Non-pigmented ciliary epithelial cell (primary cell): Measurements from ENCODE around the gene ABLIM1.

Source experiments
- DNase-seq: peaks from one replicate; pipeline ENCODE4 v3.0.0-alpha.2; 2010; ENCODE audit warnings: low read depth

Gene ABLIM1

DNA sequence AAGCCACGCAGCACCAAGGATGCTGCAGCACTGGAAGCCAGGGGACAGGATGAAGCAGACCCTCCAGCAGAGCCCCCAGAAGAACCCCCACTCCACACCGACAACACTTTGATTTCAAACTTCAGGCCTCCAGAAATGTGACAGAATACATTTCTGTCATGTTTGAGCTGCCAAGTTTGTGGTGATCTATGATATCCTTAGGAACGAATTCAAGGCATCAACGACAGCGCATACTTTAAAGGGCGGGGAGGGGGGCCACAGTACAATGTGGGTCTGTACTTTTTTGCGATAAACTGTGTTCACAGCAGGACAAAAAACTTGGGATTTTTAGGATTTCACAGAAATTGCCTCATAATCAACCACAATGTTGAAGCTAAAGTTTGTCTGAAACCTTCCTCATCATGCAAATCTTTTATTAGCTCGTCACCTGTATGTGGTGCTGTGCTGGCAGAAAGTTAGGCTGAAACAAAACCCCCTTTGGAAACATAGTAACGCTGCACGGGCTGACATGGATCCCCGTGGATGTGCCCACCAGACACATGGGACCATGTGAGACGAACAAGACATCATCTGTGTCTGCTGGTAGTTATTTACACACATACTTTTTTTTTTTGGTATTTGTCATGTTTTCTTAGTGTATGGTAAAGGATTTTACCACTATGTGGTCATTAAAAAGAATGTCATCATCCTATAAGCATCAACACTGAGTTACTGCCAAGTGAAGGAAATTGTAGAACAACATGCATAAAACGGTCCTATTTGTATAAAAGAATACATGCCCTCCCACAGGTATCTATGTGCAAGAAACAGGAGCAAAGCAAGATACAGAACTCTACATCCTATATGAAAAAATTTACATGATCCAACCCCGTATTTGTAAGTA is 140.5 kb downstream of the ABLIM1 start:
- no peak for DNase-seq

DNA sequence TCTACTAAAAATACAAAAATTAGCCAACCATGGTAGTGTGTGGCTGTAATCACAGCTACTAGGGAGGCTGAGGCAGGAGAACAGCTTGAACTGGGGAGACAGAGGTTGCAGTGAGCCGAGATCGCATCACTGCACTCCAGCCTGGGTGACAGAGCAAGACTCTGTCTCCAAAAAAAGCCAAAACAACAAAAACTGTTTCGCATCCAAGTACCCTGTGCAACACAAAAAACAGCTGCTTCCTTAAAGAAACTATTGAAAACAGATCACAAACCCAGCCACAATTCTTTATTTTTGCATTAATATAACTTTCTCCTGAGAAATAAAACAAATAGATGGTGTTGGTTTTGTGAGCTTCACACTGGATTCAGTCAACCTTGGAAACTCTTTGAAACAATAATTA is 141.7 kb downstream of the ABLIM1 start:
- no peak for DNase-seq

DNA sequence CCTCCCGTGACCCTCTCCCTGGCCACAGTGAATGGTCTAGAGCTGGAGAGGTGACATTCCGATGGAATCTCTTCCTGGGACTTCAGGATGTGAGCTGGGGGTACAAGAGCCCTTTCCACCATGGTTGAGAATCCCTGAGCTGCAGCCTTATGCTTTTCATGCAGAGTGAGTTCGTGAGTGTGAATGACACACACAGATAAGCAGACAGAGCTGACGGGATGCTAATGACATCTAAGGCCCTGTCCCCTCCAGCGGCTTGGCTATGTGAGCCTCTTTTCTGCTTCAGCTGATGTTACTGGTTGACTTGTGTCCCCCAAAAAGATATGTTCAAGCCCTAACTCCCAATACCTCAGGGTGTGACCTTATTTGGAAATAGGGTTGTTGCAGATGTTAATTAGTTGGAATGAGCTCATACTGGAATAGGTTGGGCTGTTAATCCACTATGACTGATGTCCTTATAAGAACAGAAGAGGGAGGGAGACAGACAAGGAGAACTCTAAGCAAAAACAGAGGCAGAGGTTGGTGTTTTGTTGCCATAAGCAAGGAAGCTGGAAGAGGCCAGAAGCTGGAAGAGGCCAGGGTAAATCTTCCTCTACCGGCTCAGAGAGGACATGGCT is 142.7 kb downstream of the ABLIM1 start:
- DNase-seq = no peak

DNA sequence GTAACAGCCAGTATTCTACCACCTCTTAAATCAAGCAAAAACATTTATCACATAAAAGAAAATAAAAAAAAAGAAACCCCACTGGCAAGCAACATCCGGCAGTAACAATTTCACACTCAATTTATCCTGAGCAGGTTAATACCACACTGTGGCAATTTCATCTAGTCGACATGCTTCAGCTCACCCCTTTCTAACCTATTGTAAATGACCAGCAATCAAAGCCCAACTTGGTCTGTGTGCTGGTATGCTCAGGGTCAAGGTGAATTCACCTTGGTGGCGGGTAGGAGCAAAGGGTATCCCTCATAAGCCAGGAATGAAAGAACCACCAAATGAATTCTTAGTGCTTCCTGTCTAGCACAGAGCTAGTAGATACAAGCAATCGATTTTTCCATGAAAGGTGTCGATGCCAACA is 144.7 kb downstream of the ABLIM1 start:
- DNase-seq = no peak

DNA sequence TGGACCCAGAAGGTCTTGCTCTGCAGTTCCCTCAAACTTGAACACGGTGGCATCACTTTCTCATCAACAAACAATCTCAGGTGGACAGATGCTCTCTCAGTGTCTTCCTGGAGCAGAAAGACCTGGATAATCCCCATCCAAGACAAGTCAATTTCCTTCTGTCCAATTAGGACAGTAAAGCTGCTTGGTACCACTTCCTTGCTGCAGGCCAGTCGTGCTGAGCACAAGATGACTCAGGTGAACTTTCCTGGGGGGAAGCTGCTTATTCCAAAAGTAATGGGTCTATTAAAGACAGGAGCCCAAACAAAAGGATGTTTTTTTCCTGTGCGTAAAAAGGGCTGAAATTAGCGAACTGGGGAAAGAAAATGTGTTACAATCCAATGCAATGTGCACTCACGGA is 146.2 kb downstream of the ABLIM1 start:
- DNase-seq = no peak

DNA sequence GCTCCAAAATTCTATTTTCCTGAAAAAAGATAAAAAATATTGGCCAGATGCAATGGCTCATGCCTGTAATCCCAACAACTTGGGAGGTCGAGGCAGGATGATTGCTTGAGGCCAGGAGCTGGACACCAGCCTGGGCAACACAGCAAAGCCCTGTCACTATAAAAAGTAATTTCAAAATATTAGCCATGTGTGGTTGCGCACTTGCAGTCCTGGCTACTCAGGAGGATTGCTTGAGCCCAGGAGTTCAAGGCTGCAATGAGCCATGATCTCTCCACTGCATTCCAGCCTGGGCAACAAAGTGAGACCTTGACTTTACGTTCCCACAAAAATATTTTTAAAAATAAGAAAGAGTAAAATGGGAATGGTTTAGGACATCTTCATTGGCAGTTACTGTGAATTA is 149.7 kb downstream of the ABLIM1 start:
- no peak for DNase-seq

DNA sequence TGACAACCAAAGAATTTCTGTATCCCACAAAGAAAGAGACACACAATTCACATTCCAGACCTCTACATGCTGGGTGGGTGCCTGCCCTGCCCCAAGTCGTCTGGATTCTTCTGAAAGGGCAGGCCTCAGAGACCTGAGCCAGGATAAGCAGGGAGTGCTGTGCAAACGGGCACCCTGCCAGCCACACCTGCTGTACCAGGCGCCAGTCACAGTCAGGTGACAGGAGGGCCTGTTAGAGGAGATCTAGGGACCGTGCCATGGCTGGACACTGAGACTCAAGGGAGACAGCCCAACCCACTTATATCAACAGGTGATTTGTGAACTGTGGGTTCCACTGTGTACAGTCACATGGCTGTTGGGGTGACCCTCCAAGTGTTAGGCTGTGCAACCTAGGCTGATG is 150.6 kb downstream of the ABLIM1 start:
- no peak for DNase-seq

DNA sequence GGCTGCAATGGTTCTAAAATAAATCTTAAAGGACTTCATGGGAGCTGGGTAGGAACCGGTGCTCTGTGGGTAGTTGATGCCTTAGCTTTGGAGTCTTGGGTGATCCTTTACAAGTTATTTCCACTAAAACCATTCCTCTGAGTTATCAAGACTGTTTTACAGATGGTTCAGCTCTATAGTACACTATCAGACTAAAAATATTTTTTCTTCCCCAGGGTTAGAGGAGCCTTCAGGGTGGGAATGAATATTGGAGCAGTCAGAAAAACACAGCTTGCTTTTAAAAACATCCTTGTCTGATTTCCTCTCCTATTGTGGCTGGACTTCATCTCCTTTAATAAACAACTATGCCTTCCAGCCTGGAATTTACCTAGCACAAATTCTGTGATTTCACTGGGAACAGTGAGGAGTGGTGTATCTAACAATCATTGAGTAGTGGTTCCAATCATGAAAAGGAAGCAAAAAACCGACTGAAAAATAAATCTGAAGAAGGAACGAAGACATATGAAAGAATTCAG is 151.1 kb downstream of the ABLIM1 start:
- DNase-seq = no peak

DNA sequence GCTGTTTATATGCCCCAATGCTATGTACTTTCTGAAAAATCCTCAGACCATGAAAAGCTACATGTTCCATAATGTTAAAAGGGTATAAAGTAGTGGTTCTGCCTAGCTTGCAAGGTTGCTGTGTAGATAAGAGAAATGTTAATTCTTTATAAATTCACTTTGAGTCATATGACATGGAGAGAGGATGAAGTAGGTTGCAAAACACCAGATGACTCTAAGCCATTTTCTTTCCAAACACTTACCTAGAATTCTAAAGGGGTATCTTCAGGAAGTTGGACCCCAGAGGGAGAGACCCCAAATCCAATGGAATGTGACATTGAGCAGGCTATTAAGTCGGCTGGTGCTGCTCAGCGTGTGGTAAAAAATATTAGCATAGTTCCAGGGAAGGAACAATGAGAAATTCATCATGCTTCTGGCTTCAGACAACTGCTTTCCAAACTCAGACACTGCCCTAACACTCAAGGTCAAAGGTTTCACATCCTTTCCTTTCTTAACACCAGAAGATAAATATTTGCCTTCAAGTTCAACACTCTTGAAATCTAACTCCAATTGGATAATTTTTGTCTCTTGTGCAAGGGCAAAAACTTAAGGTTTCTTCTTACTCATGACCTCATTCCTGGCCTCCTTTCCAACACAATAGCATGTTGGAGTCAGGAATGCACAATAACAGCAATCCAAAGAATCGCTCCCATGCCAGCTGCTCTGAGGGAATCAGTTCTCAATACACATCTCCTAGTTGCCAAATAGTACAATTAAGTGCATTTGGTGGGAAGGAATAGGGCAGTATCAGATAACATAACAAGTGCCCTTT is 153.1 kb downstream of the ABLIM1 start:
- DNase-seq = peak; percentile 40

DNA sequence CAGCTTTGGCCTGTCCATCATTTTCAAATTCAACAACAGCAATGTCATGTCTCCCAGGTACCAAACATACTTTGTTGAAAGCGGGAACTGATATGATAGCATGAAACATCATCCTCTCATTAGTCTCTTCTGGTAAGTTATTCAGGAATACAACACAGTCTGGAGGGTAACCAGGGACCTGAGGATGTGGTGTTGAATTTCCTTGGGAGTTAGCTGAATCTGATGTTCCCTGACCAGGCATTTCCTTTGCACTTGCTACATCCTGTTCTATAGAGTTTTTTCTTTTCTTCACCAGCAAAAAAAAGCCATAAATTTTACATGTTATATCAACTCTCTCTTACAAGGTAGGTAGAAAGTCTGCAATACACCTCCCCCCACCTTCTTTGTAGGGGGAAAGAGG is 156.0 kb downstream of the ABLIM1 start:
- no peak for DNase-seq

DNA sequence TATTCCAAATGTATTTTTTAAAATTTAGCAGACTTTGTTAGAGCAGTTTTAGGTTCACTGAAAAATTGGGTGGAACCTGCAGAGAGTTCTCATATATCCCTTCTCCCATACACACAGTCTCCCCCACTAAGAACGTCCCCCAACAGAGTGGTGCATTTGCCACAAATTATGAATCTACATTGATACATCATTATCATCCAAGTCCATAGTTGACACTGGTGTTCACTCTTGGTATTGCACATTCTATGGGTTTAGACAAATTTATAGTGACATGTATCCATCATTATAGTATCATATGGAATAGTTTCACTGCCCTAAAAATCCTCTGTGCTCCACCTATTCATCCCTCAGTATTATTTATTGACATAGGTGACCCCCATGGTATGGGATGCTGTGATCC is 156.4 kb downstream of the ABLIM1 start:
- DNase-seq = no peak

DNA sequence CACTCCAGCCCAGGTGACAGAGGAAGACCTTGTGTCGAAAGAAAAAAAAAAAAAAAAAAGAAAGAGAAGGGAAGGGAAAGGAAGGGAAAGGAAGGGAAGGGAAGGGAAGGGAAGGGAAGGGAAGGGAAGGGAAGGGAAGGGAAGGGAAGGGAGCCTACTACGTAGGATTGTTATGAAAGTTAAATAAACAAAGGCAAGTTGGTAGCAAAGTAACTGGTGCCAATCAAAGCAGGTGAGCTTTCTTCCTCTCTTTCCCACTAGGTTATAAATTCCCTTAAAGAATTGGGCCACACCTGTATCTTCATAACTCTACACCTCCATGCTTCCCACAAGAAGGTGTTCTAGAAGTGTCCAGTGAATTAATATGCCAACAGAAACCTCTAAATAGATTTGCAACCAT is 157.4 kb downstream of the ABLIM1 start:
- DNase-seq = no peak

DNA sequence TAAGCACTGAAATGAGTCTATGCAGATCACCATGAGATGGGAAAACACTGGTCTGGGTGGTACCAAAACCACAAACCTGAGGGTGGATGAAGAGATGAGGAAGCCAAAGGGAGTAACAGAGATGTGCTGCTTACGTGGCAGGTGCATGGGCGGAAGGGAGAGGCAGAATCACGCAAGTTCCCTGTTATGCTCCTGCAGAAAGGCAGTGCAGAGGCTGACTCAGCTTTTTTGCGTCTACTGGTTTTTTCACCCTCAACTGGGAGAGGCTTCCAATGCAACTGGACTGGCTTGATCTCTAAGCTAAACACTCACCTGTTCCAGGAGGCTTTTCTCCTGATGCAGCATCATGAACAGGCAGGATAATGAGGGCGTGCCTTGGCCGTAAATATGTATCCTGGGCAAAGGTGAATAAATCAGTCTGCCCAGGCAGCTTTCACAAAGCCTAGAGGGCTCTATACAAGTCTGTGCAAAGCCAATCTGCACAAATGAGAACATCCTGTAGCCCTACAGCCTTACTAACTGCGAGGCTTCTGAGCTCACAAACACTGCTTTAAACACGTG is 158.4 kb downstream of the ABLIM1 start:
- no peak for DNase-seq

DNA sequence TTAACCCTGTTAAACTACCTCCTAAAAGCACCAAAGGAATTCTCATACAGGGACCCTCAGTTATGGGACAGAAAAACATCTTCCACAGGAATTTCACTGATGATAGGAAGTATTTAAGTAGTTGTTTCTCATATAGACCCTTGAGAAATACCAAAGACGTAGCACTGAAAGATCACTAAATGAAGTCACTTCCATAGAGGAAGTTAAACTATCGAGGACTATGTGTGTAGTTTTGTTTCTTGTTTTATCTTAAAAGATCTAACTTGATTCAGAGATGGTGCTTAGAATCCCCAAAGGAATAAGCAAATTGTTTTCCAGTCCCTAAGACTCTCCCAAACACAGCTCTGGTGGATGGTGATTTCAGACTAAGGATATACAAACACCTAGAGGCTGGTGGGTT is 159.0 kb downstream of the ABLIM1 start:
- DNase-seq = no peak

DNA sequence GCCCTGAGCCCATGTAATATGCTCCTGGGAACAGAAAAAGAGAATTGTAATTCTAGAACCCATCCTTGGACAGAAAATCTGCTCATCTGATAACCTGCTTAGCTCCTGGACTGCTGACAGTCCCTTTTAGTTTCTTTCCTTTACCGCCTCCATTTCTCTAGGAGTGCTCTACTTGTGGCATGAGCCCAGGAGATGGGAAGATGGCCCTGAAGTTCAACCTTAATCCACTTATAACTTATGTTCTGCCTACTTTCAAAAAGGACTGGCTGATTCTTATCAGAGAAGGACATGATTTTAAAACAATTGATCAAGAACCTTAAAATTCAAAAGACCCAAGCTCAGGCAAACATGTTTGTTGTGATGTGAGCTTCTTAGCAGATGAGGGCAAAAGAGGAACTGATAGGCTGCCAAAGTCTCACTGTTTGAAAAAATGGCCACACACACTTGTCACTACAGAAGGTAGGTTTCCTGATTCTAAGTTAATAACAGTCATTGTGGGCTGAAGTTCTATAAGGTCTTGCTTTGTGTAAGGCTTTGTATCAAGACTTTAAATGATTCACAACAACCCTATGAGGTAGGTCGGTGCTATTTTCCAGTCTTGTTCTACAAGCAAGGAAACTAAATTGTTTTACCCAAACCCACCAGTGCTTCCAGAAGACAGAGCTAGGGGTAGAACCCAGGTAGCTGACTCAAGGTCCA is 159.5 kb downstream of the ABLIM1 start:
- no peak for DNase-seq

DNA sequence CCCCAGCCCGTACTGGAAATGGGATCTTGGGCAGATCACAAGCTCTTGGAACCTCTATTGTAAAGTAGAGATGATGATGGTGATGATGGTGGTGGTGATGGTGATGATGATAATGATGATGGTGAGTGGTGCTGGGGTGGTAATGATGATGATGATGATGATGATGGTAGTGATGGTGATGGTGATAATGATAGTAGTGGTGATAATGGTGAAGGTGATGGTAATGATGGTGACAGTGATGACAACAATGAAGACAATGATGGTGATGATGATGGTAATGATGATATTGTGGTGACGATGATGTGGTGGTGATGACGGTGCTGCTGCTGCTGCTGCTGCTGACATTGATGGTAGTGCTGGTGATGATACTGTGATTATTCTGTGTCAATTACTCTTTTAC is 162.8 kb downstream of the ABLIM1 start:
- no peak for DNase-seq

DNA sequence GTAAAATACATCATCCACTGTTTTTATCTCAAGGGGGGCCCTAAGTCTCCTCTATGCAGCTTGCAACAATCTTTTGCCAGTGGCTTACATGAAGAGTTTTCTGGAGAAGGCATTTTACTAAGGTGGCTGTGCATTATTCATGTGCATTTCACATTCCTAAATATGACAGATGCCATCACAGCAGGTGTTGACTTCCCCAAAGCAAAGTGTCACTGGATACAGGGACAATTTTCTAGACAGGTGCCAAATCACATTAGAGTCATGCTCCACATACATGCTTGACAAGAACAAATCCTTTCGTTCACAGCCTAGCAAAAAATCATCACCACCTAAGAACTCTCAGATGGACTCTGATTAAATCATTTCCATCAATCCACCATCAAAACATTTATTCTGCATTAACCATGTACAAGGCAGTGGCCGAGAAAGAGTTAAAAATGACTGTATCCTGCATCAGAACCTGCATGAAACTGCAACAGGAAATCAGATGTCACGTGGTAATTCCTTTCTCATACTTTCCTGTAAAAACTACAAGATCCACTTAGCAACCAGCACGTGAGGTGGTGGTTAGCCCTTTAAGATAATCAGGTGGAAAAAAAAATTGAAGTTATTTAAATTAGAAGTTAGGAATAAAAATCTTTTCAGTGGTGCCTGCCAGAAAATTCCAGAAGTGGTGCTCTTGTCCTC is 165.6 kb downstream of the ABLIM1 start:
- no peak for DNase-seq

DNA sequence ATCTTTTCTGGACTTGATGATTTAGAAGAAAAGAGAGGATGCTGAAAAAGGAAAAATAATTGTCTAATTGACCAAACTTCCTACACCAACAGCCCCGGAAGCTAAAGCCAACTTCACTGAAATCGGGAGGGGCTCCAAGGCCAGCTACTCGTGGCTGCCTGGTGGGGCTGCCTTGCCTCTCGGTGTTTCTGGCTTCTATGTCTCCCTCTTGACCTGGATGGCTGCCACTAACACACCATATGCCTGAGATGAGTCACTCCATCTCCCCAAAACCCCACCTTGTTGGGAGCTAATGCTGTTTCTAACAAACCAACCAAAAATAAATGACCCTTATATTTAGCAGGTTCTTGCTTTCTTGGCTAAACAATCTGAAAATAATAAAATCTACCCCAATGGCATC is 166.1 kb downstream of the ABLIM1 start:
- DNase-seq = no peak

DNA sequence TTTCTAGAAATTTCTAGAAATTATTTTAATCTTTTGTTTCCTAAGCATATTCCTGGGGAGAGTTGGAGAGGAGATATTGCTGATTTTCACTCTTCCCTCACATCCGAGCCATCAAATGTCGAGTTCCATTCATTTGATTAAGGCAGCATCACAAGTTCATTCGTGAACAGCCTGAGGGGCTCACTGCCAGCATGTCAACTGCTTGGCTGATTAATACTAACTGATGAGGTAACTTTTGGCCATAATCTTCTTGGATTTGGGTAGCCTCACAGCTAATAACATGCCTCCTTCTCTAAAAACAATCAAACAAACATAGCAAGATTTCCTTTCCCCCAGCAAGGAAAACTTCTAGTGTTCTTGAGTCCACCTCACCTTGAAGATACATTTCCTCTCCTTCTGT is 166.7 kb downstream of the ABLIM1 start:
- no peak for DNase-seq

DNA sequence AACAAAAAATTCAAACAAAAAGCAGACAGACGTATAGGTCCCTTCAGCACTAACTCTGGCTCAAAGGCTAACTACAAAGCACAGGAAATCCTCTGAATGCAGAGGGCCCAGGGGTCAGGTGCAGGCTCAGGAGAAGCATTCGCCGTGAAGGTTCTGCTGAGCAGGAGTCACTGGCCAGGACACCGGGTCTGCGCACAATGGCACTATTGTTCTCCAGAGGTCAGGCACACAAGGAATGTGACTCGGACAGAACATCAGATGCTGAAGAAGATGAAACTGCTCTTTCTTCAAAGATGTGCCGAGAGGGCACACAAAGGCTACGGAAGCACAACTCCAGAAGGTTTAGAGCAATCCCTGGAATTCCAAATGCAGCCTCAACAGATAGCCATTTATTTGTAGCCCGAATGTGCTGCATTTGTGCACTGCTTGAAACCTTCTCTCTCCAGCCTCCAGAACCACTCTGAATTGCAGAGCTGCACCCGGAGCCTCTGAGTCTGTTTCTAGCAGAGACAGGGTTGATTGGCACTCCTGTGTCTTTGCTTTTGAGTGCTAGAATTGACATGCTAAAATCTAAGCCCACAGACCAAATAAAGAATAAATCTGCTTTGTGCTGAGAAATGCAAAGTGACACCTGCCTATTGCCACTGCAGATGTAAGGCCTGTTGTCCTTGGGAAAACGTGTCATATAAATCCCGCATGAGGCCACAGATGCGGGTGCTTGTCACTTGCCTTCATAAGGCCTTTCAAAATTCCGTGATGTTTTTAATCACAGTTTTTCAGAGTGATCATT is 168.4 kb downstream of the ABLIM1 start:
- no peak for DNase-seq
